Hippocampal formation (tissue), 2 donors: ENCODE results near the gene HECTD2.
"Not testable (repeated sequence)": the region's sequence is repeated elsewhere in the genome, so short reads cannot be mapped to it uniquely, and the experiment has no call there.

Source experiments
- DNase-seq, 2 donors: peaks; one replicate each; lab custom pipeline; 2025; lab: John Stamatoyannopoulos, UW

Gene HECTD2

GRCh38 chr10:91537614-91538383 lies 127.7 kb downstream of the HECTD2 start:
- DNase-seq, result no peak

- DNase-seq, result no peak
Observed at GRCh38 chr10:91539930-91540329, 129.8 kb downstream of the HECTD2 start.

GRCh38 chr10:91540733-91541132 lies 130.6 kb downstream of the HECTD2 start:
- DNase-seq, result no peak

- peak in 1 of 2 donors; percentile 24 for DNase-seq
Observed at GRCh38 chr10:91541481-91541880, 131.3 kb downstream of the HECTD2 start.

- no peak for DNase-seq
Observed at GRCh38 chr10:91545384-91545783, 135.2 kb downstream of the HECTD2 start.

- no peak for DNase-seq
Observed at GRCh38 chr10:91545838-91546237, 135.7 kb downstream of the HECTD2 start.

- DNase-seq, result no peak
Observed at GRCh38 chr10:91549262-91549661, 139.1 kb downstream of the HECTD2 start.

GRCh38 chr10:91550021-91550420 lies 139.9 kb downstream of the HECTD2 start:
- DNase-seq, result no peak

GRCh38 chr10:91551856-91552255 lies 141.7 kb downstream of the HECTD2 start:
- DNase-seq, result peak; percentile 31 to 55

- DNase-seq, result no peak
Observed at GRCh38 chr10:91552274-91553095, 142.3 kb downstream of the HECTD2 start.

GRCh38 chr10:91555455-91555854 lies 145.3 kb downstream of the HECTD2 start:
- DNase-seq, result no peak

- no peak for DNase-seq
Observed at GRCh38 chr10:91556691-91557566, 146.8 kb downstream of the HECTD2 start.

GRCh38 chr10:91557651-91558111 lies 147.5 kb downstream of the HECTD2 start:
- no peak for DNase-seq

GRCh38 chr10:91558473-91558872 lies 148.3 kb downstream of the HECTD2 start:
- DNase-seq, result no peak

- no peak for DNase-seq
Observed at GRCh38 chr10:91559169-91559568, 149.0 kb downstream of the HECTD2 start.

- no peak for DNase-seq
Observed at GRCh38 chr10:91559750-91560149, 149.6 kb downstream of the HECTD2 start.

- not testable (repeated sequence) for DNase-seq
Observed at GRCh38 chr10:91560827-91561226, 150.7 kb downstream of the HECTD2 start.

- no peak for DNase-seq
Observed at GRCh38 chr10:91562839-91563581, 152.9 kb downstream of the HECTD2 start.

- DNase-seq, result no peak
Observed at GRCh38 chr10:91564026-91564425, 153.9 kb downstream of the HECTD2 start.
